PC-9 (cell line): Measurements from ENCODE around the gene UHMK1.

Experiments used
- CTCF ChIP-seq: fragments of 200-600 bp; sonication (generic); conservative IDR thresholded peaks from 2 replicates; pipeline ENCODE4 v1.6.1; 2017; ENCODE audit warnings: mixed run types, antibody characterized with exemption, mild to moderate bottlenecking, moderate library complexity
- EZH2 ChIP-seq: fragments of 200-600 bp; sonication (generic); IDR thresholded peaks from 2 replicates; pipeline ENCODE4 v1.8.0; 2017; ENCODE audit warnings: antibody characterized with exemption, low read depth

GRCh38 chr1:162560303-162561036 lies 62.9 kb downstream of the UHMK1 start:
- no peak for TF ChIP-seq CTCF
- TF ChIP-seq EZH2, result no peak
